Adrenal gland (tissue), 5 donors: ENCODE results near the gene CMTM1.
A peak's percentile ranks its signal among the peaks of the same experiment; 100 is the strongest.

ENCODE experiments used
- CTCF ChIP-seq, 6 experiments: fragments of 450-650 bp in 4 of 6; fragments of 200-600 bp in 2 of 6; sonication (generic) in 1 of 6; IDR thresholded peaks; 1 replicate in 5 of 6; 2 replicates in 1 of 6; pipeline versions ENCODE4 v1.5.1 to v1.8.0; 2016 to 2021; ENCODE audit warnings: antibody characterized with exemption in 6 of 6, mild to moderate bottlenecking in 2 of 6, moderate library complexity in 1 of 6
- POLR2A ChIP-seq, 2 donors: fragments of 450-650 bp; IDR thresholded peaks; one replicate each; pipeline ENCODE4 v1.6.1; 2017; ENCODE audit warnings: antibody characterized with exemption in 2 of 2, mild to moderate bottlenecking in 2 of 2, moderate library complexity in 1 of 2
- donor health status: DM: no; HTN: no; CAD: no.

- TF ChIP-seq POLR2A (IDR thresholded peaks at IDR 0.05) (no peak), CTCF (IDR thresholded peaks at IDR 0.05) (peak; percentile 78 to 91 (median 87))
These were observed 42.3 kb downstream of the CMTM1 start for GRCh38 chr16:66608241-66609138.
